B cell (primary cell): ENCODE measurements around the gene DNAJA1. TPM values are rescaled to one million over a fixed set of nuclear protein-coding genes. Genes with fewer than 3 reads are reported as not detected.

Experiments
- ATAC-seq: fragments of 200-7000 bp; cut with Tn5 transposase; one replicate; pipeline ENCODE4 v1.10.0; 2021; ENCODE audit warnings: low read depth, mild to moderate bottlenecking, moderate number of reproducible peaks, moderate library complexity
- CTCF ChIA-PET: fragments of 350-600 bp; sonication (Branson Sonifier 250); formaldehyde crosslinking; loops from one replicate; lab custom pipeline; 2021; ENCODE audit warnings: antibody characterized with exemption, inconsistent platforms; lab: Charles Lee
- POLR2A ChIA-PET: fragments of 350-600 bp; sonication (Branson Sonifier 250); formaldehyde crosslinking; loops from one replicate; lab custom pipeline; 2021; ENCODE audit warnings: antibody characterized with exemption; lab: Charles Lee
- DNase-seq: peaks from one replicate; pipeline ENCODE4 v3.0.0; 2013
- H2AFZ ChIP-seq: 2 replicates; pipeline ENCODE4 v1.6.1; 2012; ENCODE audit warnings: mild to moderate bottlenecking, low read depth, low read length; ENCODE audit not compliant: insufficient read depth, poor library complexity, severe bottlenecking
- H3K27ac ChIP-seq, 2 donors: 1 replicate in 1 of 2; 2 replicates in 1 of 2; pipeline ENCODE4 v1.5.1; 2012 to 2013; ENCODE audit warnings: low read length in 2 of 2, mild to moderate bottlenecking in 2 of 2, moderate library complexity in 1 of 2
- H3K27me3 ChIP-seq, 4 experiments: fragments of 200-600 bp in 1 of 4; sonication (generic) in 1 of 4; replicated peaks in 1 of 4; 1 replicate in 2 of 4; 2 replicates in 2 of 4; pipeline versions ENCODE4 v1.6.1 to v1.7.0; 2013 to 2016; ENCODE audit warnings: low read length in 3 of 4, mild to moderate bottlenecking in 2 of 4, mixed read lengths in 1 of 4, moderate library complexity in 1 of 4; ENCODE audit not compliant: insufficient read depth in 4 of 4, control insufficient read depth in 3 of 4; ENCODE audit errors: control extremely low read depth in 1 of 4
- H3K36me3 ChIP-seq, 2 experiments: replicated peaks in 1 of 2; 1 replicate in 1 of 2; 2 replicates in 1 of 2; pipeline versions ENCODE4 v1.6.1 to v1.7.1; 2013; ENCODE audit warnings: low read length in 1 of 2; ENCODE audit not compliant: insufficient read depth in 2 of 2, control insufficient read depth in 1 of 2; ENCODE audit errors: control extremely low read depth in 1 of 2, extremely low read depth in 1 of 2
- H3K4me1 ChIP-seq, 2 donors: fragments of 200-600 bp in 1 of 2; sonication (generic) in 1 of 2; 1 replicate in 1 of 2; 2 replicates in 1 of 2; pipeline versions ENCODE4 v1.5.1 to v1.6.1; 2013 to 2017; ENCODE audit warnings: low read length in 2 of 2; ENCODE audit not compliant: control insufficient read depth in 2 of 2, insufficient read depth in 2 of 2
- H3K4me2 ChIP-seq: replicated peaks from 2 replicates; pipeline ENCODE3; 2012; ENCODE audit warnings: mild to moderate bottlenecking, low read depth, low read length; ENCODE audit not compliant: poor library complexity, severe bottlenecking
- H3K4me3 ChIP-seq, 5 experiments: fragments of 200-600 bp in 1 of 5; sonication (generic) in 1 of 5; 1 replicate in 3 of 5; 2 replicates in 2 of 5; pipeline versions ENCODE4 v1.5.1 to v1.7.0; 2011 to 2016; ENCODE audit warnings: low read length in 4 of 5, mild to moderate bottlenecking in 4 of 5, low read depth in 2 of 5, control low read depth in 1 of 5, moderate library complexity in 1 of 5; ENCODE audit not compliant: insufficient read depth in 1 of 5; ENCODE audit errors: control extremely low read depth in 1 of 5, extremely low read depth in 1 of 5
- H3K79me2 ChIP-seq: fragments of 200-600 bp; sonication (generic); one replicate; pipeline ENCODE4 v1.6.0; 2016; ENCODE audit warnings: low read length; ENCODE audit not compliant: control insufficient read depth, insufficient read depth
- H3K9ac ChIP-seq: fragments of 200-600 bp; sonication (generic); 2 replicates; pipeline ENCODE4 v1.6.1; 2017; ENCODE audit warnings: mild to moderate bottlenecking, low read length, moderate library complexity
- H3K9me3 ChIP-seq, 3 donors: one replicate each; pipeline versions ENCODE4 v1.6.1 to v1.7.1; 2013; ENCODE audit warnings: low read length in 2 of 3; ENCODE audit not compliant: control insufficient read depth in 2 of 3, insufficient read depth in 1 of 3; ENCODE audit errors: control extremely low read depth in 1 of 3
- H4K20me1 ChIP-seq: 2 replicates; pipeline ENCODE4 v1.6.0; 2012; ENCODE audit warnings: mild to moderate bottlenecking, low read length; ENCODE audit not compliant: insufficient read depth, control insufficient read depth, poor library complexity, severe bottlenecking
- H3K27ac Mint-ChIP-seq: one replicate; pipeline ENCODE4 v1.8.0; 2021; ENCODE audit warnings: mixed read lengths
- H3K27me3 Mint-ChIP-seq: one replicate; pipeline ENCODE4 v1.8.0; 2021; ENCODE audit warnings: mixed read lengths
- H3K4me1 Mint-ChIP-seq: one replicate; pipeline ENCODE4 v1.8.0; 2021; ENCODE audit warnings: mixed read lengths
- H3K4me3 Mint-ChIP-seq: one replicate; pipeline ENCODE4 v1.8.0; 2021; ENCODE audit warnings: mixed read lengths
- H3K9me3 Mint-ChIP-seq: one replicate; pipeline ENCODE4 v1.8.0; 2022; ENCODE audit warnings: mixed read lengths; ENCODE audit not compliant: insufficient read depth
- CTCF ChIP-seq: fragments of 200-600 bp; IDR thresholded peaks from one replicate; pipeline ENCODE4 v1.8.0; 2022; ENCODE audit warnings: antibody characterized with exemption, mild to moderate bottlenecking
- EZH2 ChIP-seq: IDR thresholded peaks from 2 replicates; pipeline ENCODE4 v1.6.1; 2012; ENCODE audit warnings: borderline replicate concordance, low read depth, mild to moderate bottlenecking, moderate library complexity, low read length; ENCODE audit not compliant: insufficient read depth, poor library complexity, severe bottlenecking
- WGBS: methylation state at CpG from one replicate; pipeline ENCODE4 v1.1.5; 2013; ENCODE audit warnings: missing lambda C conversion rate; ENCODE audit not compliant: insufficient coverage; 5-methylcytosine and 5-hydroxymethylcytosine counted together
- intact Hi-C: fragments of 100-400 bp; cut with micrococcal nuclease; formaldehyde crosslinking; loops from one replicate; pipeline ENCODE4 v1.10.0; 2022
- polyA plus RNA-seq: library from polyadenylated mRNA; depleted of rRNA; stranded (reverse); fragments of >200 nt; gene quantifications from 2 replicates; pipeline ENCODE4 v1.2.3, GENCODE V29; 2012
- total RNA-seq, 2 donors: library from RNA; stranded (reverse); fragments of 120-200 nt in 1 of 2; gene quantifications; 1 replicate in 1 of 2; 2 replicates in 1 of 2; pipeline versions ENCODE4 v1.2.3 to v1.2.4, GENCODE V29; 2013 to 2022

Gene DNAJA1
- total and polyA plus RNA-seq, 2 donors (not counting 1 experiment from before 2014, with no cell fraction given) = 68.6 to 104 TPM

GRCh38 chr9:33019797-33020196 lies 5.3 kb upstream of the DNAJA1 start:
- Mint-ChIP-seq H3K9me3 (no peaks in the 10 kb centered on the region), H3K27me3 (no peaks in the 10 kb centered on the region), H3K27ac (no peak overlapping the region), H3K4me1 (peaks cover 26% of the 10 kb centered on the region), H3K4me3 (no peak overlapping the region)
- no peaks in the 10 kb centered on the region for H3K9me3 ChIP-seq
- WGBS = 98% methylated on average over 19 of the region's 25 CpGs
- H4K20me1 ChIP-seq = no peaks in the 10 kb centered on the region
- H3K27ac ChIP-seq = no peak overlapping the region
- no peaks in the 10 kb centered on the region for H3K27me3 ChIP-seq
- H3K9ac ChIP-seq = no peak overlapping the region
- CTCF ChIA-PET = interaction anchor here (0.5 kb wide), 1 partner anchor 68 kb away, joined by 3 read pairs; no protein-coding TSS in a partner anchor
- intact Hi-C loops = loop anchor here (10.0 kb wide), 2 partner anchors 455 to 795 kb away; partner anchors contain the start of genes NOL6 and UBE2R2
- peaks cover 42% of the 10 kb centered on the region for H3K79me2 ChIP-seq
- H3K36me3 ChIP-seq = no peaks in the 10 kb centered on the region
- H3K4me3 ChIP-seq = no peak overlapping the region
- ATAC-seq = no peak
- no peak for DNase-seq
- POLR2A ChIA-PET = no interaction called here
- H3K4me2 ChIP-seq = no peak overlapping the region
- H3K4me1 ChIP-seq = peaks cover 6 to 13% of the 10 kb centered on the region in 2 donors
- TF ChIP-seq EZH2 = no peak
- TF ChIP-seq CTCF = no peak
- no peak overlapping the region for H2AFZ ChIP-seq

- Histone ChIP-seq H3K36me3 (peaks cover 0 to 12% of the 10 kb centered on the region in 2 experiments), H3K4me1 (peaks cover 17 to 26% of the 10 kb centered on the region in 2 donors), H3K79me2 (peaks cover 61% of the 10 kb centered on the region), H4K20me1 (peaks cover 23% of the 10 kb centered on the region), H3K9ac (no peak overlapping the region), H3K27ac (no peak overlapping the region), H3K4me2 (no peak overlapping the region), H2AFZ (no peak overlapping the region), H3K9me3 (no peaks in the 10 kb centered on the region), H3K4me3 (no peak overlapping the region), H3K27me3 (no peaks in the 10 kb centered on the region)
- 100% methylated on average over 1 of the region's 3 CpGs for WGBS
- intact Hi-C loops = loop anchor here (10.0 kb wide), 2 partner anchors 452 to 792 kb away; partner anchors contain the start of genes NOL6 and UBE2R2
- ATAC-seq = no peak
- TF ChIP-seq EZH2 = no peak
- TF ChIP-seq CTCF = no peak
- Mint-ChIP-seq H3K27ac (no peak overlapping the region), H3K27me3 (no peaks in the 10 kb centered on the region), H3K4me3 (no peak overlapping the region), H3K4me1 (peaks cover 39% of the 10 kb centered on the region), H3K9me3 (no peaks in the 10 kb centered on the region)
- CTCF ChIA-PET = no interaction called here
- POLR2A ChIA-PET = no interaction called here
- DNase-seq = no peak
These were observed 2.8 kb upstream of the DNAJA1 start for GRCh38 chr9:33022303-33022702.
